Activated naive CD4-positive, alpha-beta T cell treated with anti-CD3 and anti-CD28 coated beads for 36 hours (primary cell): ENCODE data around the gene FBXO3. TPM values are rescaled to one million over a fixed set of nuclear protein-coding genes. Genes with fewer than 3 reads are reported as not detected.

ENCODE experiments used
- CTCF ChIA-PET: fragments of 350-600 bp; sonication (Branson Sonifier 250); formaldehyde crosslinking; loops from one replicate; lab custom pipeline; 2021; ENCODE audit warnings: antibody characterized with exemption; lab: Charles Lee
- DNase-seq: peaks from one replicate; pipeline ENCODE4 v3.0.0-alpha.2; 2020
- H3K27ac Mint-ChIP-seq: one replicate; pipeline ENCODE4 v1.8.0; 2021; ENCODE audit warnings: mild to moderate bottlenecking, mixed read lengths
- H3K27me3 Mint-ChIP-seq: one replicate; pipeline ENCODE4 v1.8.0; 2021; ENCODE audit warnings: low read depth, mixed read lengths
- H3K36me3 Mint-ChIP-seq: one replicate; pipeline ENCODE4 v1.8.0; 2021; ENCODE audit warnings: low read depth, mixed read lengths
- H3K4me1 Mint-ChIP-seq: one replicate; pipeline ENCODE4 v1.8.0; 2021; ENCODE audit warnings: low read depth, mixed read lengths
- H3K4me3 Mint-ChIP-seq: one replicate; pipeline ENCODE4 v1.8.0; 2021; ENCODE audit warnings: mild to moderate bottlenecking, moderate library complexity, mixed read lengths
- H3K9me3 Mint-ChIP-seq: one replicate; pipeline ENCODE4 v1.8.0; 2021; ENCODE audit warnings: mixed read lengths
- intact Hi-C: fragments of 100-400 bp; cut with micrococcal nuclease; formaldehyde crosslinking; loops from one replicate; pipeline ENCODE4 v1.15.1; 2023
- total RNA-seq, 2 experiments: library from RNA; stranded (reverse); gene quantifications; one replicate each; pipeline ENCODE4 v1.2.3, GENCODE V29; 2021

The FBXO3 gene
- total RNA-seq, 2 experiments from 2014 or later: 12.2 to 12.9 TPM

DNA sequence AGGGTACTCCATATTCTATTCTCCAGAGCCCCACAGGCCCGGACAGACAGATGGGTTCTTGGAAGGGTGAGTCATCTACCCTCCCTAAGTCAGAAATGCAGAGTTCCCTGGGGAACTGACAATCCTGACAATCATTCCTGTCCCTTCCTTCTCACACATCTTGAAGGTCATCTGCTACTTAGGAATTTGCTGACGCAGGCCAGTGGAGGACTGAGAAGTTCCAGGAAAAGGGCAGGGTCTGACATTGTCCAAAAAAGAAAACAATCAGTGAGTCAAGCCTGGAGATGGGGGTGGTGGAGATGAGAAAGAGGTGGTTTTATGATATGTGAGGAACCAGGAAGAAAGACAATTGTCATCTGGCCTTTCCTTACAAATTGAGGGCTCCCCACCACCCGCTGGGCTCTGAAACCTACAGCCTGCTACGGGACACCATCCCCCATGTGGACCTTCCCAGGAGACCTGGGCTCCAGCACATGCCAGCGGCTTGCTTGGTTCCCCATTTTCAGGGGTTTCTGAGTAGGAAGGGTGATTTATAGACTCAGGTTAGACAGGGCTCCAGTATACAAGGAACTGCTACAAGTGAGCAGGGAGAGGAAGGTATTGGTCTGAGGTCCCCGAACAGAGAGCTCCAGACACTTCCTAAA is 51.0 kb downstream of the FBXO3 start:
- Mint-ChIP-seq H3K36me3 (peaks cover 12% of the 10 kb centered on the region), H3K27ac (peak overlapping the region; percentile 21), H3K4me3 (no peak overlapping the region), H3K27me3 (no peaks in the 10 kb centered on the region), H3K9me3 (no peaks in the 10 kb centered on the region), H3K4me1 (peaks cover 29% of the 10 kb centered on the region)
- CTCF ChIA-PET: interaction anchor here (0.6 to 3.3 kb wide), 3 partner anchors 19 to 1842 kb away, joined by 3 to 13 read pairs (median 3); no protein-coding TSS in a partner anchor
- intact Hi-C loops: loop anchor here (1.0 kb wide), 1 partner anchor 8 kb away; no protein-coding TSS in a partner anchor
- DNase-seq: no peak

DNA sequence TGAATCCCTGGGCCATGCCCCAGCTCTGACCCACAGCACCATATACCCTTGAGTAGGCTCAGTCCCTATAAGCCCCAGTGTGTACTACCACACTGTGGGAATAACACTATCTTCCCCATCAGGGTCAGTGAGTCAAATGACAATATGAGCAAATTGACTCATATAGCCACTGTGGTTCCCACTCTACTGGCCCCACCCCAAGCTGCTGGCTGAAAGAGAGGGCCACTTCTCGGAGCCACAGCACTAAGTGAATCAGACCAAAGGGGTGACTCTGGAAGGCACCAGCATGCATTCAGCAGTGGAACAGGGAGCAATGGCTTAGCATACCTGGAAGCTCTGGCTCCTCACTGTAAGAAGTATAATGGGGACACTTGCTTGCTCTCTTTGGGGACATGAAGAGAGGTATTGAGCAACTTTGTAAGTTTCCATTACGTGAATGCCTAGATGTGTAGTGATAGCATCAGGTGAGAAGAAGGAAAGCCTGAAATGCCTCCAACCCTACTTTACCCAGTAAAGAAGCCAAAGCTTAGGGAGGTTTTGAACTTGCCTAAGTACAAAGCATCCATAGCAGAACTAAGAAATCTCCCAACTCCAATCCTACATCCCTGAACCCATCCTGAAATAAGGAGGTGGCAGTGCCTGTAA is 51.6 kb downstream of the FBXO3 start:
- CTCF ChIA-PET: interaction anchor here (0.6 to 3.3 kb wide), 2 partner anchors 19 to 763 kb away, joined by 3 to 13 read pairs; no protein-coding TSS in a partner anchor
- peak overlapping the region; percentile 21 for H3K27ac Mint-ChIP-seq
- no peaks in the 10 kb centered on the region for H3K27me3 Mint-ChIP-seq
- H3K9me3 Mint-ChIP-seq: no peaks in the 10 kb centered on the region
- no peak overlapping the region for H3K4me3 Mint-ChIP-seq
- peaks cover 29% of the 10 kb centered on the region for H3K4me1 Mint-ChIP-seq
- H3K36me3 Mint-ChIP-seq: peaks cover 12% of the 10 kb centered on the region
- intact Hi-C loops: loop anchor here (1.0 kb wide), 1 partner anchor 9 kb away; no protein-coding TSS in a partner anchor
- DNase-seq: peak; percentile 47

GRCh38 chr11:33721984-33722383 is 52.3 kb downstream of the FBXO3 start:
- Mint-ChIP-seq H3K27me3 (no peaks in the 10 kb centered on the region), H3K9me3 (no peaks in the 10 kb centered on the region), H3K36me3 (peaks cover 11% of the 10 kb centered on the region), H3K4me3 (no peak overlapping the region), H3K27ac (no peak overlapping the region), H3K4me1 (peaks cover 29% of the 10 kb centered on the region)
- no peak for DNase-seq
- intact Hi-C loops: no loop called here
- CTCF ChIA-PET: interaction anchor here (0.6 to 3.3 kb wide), 2 partner anchors 20 to 156 kb away, joined by 3 to 13 read pairs; no protein-coding TSS in a partner anchor

DNA sequence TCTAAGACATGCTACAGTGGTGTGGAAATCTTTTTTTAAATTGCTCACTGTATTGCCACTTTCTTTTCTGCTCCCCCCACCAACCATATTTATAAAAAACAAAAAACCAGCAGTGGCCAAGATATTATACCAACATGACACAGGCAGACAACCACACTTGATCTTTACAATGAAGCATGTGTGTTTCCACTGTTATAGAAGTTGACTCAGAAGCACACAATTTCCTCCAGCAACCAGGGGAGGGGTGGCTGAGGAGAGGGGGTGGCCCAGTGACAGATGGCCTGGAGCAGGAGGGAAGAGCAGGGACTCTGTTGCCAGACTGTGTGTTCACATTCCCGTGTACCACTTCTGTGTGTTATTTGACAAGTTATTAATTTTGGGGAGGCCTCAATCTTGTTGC is 52.9 kb downstream of the FBXO3 start:
- Mint-ChIP-seq H3K36me3 (peaks cover 11% of the 10 kb centered on the region), H3K27ac (peak overlapping the region; percentile 16), H3K9me3 (no peaks in the 10 kb centered on the region), H3K27me3 (no peaks in the 10 kb centered on the region), H3K4me1 (peaks cover 29% of the 10 kb centered on the region), H3K4me3 (no peak overlapping the region)
- intact Hi-C loops: no loop called here
- DNase-seq: no peak
- CTCF ChIA-PET: interaction anchor here (0.6 kb wide), 1 partner anchor 156 kb away, joined by 3 read pairs; no protein-coding TSS in a partner anchor

- H3K36me3 Mint-ChIP-seq: peaks cover 11% of the 10 kb centered on the region
- H3K27me3 Mint-ChIP-seq: no peaks in the 10 kb centered on the region
- H3K4me3 Mint-ChIP-seq: no peak overlapping the region
- no peak for DNase-seq
- no peaks in the 10 kb centered on the region for H3K9me3 Mint-ChIP-seq
- intact Hi-C loops: no loop called here
- peaks cover 27% of the 10 kb centered on the region for H3K4me1 Mint-ChIP-seq
- H3K27ac Mint-ChIP-seq: no peak overlapping the region
- CTCF ChIA-PET: interaction anchor here (0.7 kb wide), 1 partner anchor 13 kb away, joined by 3 read pairs; no protein-coding TSS in a partner anchor
Observed at GRCh38 chr11:33719587-33719986, 54.7 kb downstream of the FBXO3 start.

DNA sequence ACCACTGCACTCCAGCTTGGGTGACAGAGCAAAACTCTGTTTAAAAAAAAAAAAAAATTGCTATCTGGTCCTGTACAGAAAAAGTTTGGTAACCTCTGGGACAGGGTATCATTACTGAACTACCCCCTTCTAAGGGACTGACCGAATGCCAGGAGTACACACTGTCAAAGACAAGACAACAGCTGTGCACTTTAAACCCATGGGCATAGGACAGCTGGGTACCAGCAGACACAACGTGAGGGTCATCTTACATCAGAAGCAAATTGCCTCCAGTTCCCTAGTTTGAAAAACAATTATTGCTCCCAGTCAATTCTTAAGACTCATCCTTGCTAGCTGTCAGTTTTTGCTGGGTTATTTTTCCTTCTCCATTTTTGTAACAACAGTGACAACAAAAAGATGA is 55.9 kb downstream of the FBXO3 start:
- intact Hi-C loops: no loop called here
- CTCF ChIA-PET: interaction anchor here (1.7 kb wide), 1 partner anchor 24 kb away, joined by 4 read pairs; no protein-coding TSS in a partner anchor
- DNase-seq: no peak
- no peaks in the 10 kb centered on the region for H3K9me3 Mint-ChIP-seq
- H3K4me3 Mint-ChIP-seq: no peak overlapping the region
- H3K27ac Mint-ChIP-seq: no peak overlapping the region
- peaks cover 19% of the 10 kb centered on the region for H3K4me1 Mint-ChIP-seq
- peaks cover 11% of the 10 kb centered on the region for H3K36me3 Mint-ChIP-seq
- no peaks in the 10 kb centered on the region for H3K27me3 Mint-ChIP-seq

GRCh38 chr11:33716243-33716642 is 58.1 kb downstream of the FBXO3 start:
- no peaks in the 10 kb centered on the region for H3K9me3 Mint-ChIP-seq
- peaks cover 9% of the 10 kb centered on the region for H3K36me3 Mint-ChIP-seq
- no peaks in the 10 kb centered on the region for H3K27me3 Mint-ChIP-seq
- CTCF ChIA-PET: interaction anchor here (0.7 to 3.5 kb wide), 13 partner anchors 10 to 226 kb away, joined by 3 to 38 read pairs (median 4); no protein-coding TSS in a partner anchor
- intact Hi-C loops: loop anchor here (1.0 kb wide), 2 partner anchors 26 to 113 kb away; no protein-coding TSS in a partner anchor
- H3K4me3 Mint-ChIP-seq: no peak overlapping the region
- peaks cover under 1% of the 10 kb centered on the region for H3K4me1 Mint-ChIP-seq
- no peak overlapping the region for H3K27ac Mint-ChIP-seq
- DNase-seq: peak; percentile 39

DNA sequence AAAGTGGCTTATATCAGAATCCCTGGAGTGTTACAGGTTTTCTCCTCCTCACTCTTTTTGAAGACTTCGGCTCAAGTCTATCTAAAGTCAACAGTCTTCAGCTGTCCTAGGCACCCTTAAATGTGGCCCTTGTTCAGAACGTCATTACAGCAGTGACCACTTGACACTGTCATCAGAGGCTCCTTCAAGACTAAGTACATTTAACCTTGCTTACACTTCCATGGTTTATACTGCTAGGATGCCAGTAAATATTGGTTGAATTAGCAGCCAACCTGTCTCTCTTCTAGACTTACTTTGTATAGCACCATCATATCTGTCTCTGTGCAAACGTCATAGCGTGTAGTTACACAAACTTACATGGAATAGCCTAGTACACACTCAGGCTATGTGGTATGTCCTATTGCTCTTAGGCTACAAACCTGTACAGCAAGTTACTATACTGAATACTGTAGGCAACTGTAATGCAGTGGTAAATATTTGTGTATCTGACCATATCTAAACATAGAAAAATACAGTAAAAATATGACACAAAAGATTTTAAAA is 60.4 kb downstream of the FBXO3 start:
- Mint-ChIP-seq H3K27me3 (no peaks in the 10 kb centered on the region), H3K4me1 (no peaks in the 10 kb centered on the region), H3K36me3 (peaks cover 16% of the 10 kb centered on the region), H3K27ac (no peak overlapping the region), H3K9me3 (no peaks in the 10 kb centered on the region), H3K4me3 (no peak overlapping the region)
- CTCF ChIA-PET: interaction anchor here (0.5 to 3.5 kb wide), 5 partner anchors 12 to 116 kb away, joined by 3 to 38 read pairs (median 3); no protein-coding TSS in a partner anchor
- intact Hi-C loops: no loop called here
- DNase-seq: no peak

DNA sequence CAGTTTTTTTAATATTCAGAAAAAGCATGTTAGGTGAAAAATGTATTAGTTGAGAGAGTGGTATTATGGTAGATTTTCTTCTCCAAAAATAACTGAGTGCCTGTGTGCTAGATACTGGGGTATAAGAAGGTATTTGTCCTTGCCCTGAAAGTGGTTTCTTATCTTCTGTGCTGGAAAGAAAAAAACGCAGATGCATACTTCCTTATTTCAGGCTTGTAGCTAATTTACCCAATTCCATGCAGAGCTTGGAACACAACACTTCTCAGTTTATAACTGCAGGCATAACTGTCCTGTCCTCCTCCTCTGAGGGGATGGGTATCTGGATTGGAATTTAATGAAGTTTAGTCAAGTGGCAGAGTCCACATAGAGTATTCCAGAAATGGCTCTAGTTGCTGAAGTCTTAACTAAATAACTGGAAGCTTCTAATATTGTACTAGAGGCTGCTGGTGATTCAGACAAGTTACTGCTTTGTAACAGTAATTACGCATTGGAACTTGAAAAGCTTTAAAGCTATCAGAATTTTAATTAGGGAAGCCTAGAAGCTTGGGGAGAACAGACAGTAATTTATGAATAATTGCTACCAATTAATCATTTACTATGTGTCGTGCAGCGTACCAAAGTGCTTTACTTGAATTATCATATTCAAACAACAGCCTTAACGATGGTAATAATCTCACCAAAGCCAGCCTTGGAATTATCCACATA is 61.0 kb downstream of the FBXO3 start:
- Mint-ChIP-seq H3K27me3 (no peaks in the 10 kb centered on the region), H3K36me3 (peaks cover 17% of the 10 kb centered on the region), H3K27ac (no peak overlapping the region), H3K9me3 (no peaks in the 10 kb centered on the region), H3K4me3 (no peak overlapping the region), H3K4me1 (no peaks in the 10 kb centered on the region)
- intact Hi-C loops: no loop called here
- CTCF ChIA-PET: interaction anchor here (0.5 to 0.6 kb wide), 2 partner anchors 71 to 100 kb away, joined by 3 read pairs; no protein-coding TSS in a partner anchor
- no peak for DNase-seq

- no peaks in the 10 kb centered on the region for H3K4me1 Mint-ChIP-seq
- no peaks in the 10 kb centered on the region for H3K9me3 Mint-ChIP-seq
- H3K27ac Mint-ChIP-seq: no peak overlapping the region
- CTCF ChIA-PET: no interaction called here
- DNase-seq: no peak
- no peaks in the 10 kb centered on the region for H3K27me3 Mint-ChIP-seq
- H3K36me3 Mint-ChIP-seq: peaks cover 16% of the 10 kb centered on the region
- intact Hi-C loops: no loop called here
- no peak overlapping the region for H3K4me3 Mint-ChIP-seq
Observed at GRCh38 chr11:33712436-33712835, 61.9 kb downstream of the FBXO3 start.

DNA sequence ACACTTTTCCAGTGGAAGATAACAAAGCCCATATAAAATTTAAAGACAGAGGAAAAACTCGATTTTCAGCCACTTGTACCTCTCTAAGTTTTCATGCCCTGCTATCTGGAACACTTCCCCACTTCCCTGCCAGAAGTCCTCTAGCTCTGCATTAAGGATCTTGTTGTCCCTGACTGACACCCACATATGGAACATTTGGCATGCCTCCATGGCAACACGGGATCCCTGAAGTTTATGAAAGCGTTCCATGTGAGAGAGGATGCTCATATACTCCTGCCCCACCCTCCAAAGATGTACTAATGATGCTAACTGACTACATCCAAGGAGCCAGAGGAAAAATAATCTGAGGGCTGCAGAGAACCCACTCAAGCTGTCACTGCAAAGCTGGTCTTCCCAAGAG is 64.9 kb downstream of the FBXO3 start:
- intact Hi-C loops: loop anchor here (10.0 kb wide), 1 partner anchor 345 kb away; the partner anchor contains the start of gene CAPRIN1
- Mint-ChIP-seq H3K9me3 (no peaks in the 10 kb centered on the region), H3K4me3 (no peak overlapping the region), H3K27me3 (no peaks in the 10 kb centered on the region), H3K4me1 (peaks cover 4% of the 10 kb centered on the region), H3K27ac (no peak overlapping the region), H3K36me3 (peaks cover 16% of the 10 kb centered on the region)
- DNase-seq: no peak
- CTCF ChIA-PET: interaction anchor here (0.6 to 1.7 kb wide), 2 partner anchors 22 to 33 kb away, joined by 3 to 4 read pairs; no protein-coding TSS in a partner anchor
